Activated T-helper 1 cell treated with anti-CD3 and anti-CD28 coated beads, Interleukin-2, amount 50 U/mL, for 16 hours (primary cell): Measurements from ENCODE around the gene TUBB2B.
"Not testable (repeated sequence)": the region's sequence is repeated elsewhere in the genome, so short reads cannot be mapped to it uniquely, and the experiment has no call there.

Experiments
- DNase-seq, 2 donors: peaks; one replicate each; pipeline ENCODE4 v3.0.0-alpha.2; 2020; ENCODE audit warnings: low read depth in 1 of 2, low spot score in 1 of 2

Gene TUBB2B

DNA sequence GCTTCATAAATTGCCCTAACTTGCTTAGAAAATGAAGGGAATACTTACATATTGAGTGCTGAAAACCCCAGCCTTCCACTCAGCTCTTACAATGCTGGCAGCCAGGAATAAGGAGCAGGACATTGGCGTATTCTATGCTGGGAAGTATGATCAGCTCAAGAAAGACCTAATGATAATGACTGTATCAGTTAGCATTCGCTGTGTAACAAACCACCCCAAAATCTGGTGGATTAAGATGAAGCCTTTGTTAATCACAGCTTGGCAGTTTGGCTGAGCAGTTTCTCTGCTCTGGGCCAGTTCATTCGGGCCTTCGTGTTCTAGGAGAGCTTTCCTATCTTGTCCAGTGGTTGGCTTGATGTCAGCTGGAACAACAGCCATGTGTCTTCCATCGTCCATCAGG lies 36.7 kb downstream of the TUBB2B start:
- no peak for DNase-seq

DNA sequence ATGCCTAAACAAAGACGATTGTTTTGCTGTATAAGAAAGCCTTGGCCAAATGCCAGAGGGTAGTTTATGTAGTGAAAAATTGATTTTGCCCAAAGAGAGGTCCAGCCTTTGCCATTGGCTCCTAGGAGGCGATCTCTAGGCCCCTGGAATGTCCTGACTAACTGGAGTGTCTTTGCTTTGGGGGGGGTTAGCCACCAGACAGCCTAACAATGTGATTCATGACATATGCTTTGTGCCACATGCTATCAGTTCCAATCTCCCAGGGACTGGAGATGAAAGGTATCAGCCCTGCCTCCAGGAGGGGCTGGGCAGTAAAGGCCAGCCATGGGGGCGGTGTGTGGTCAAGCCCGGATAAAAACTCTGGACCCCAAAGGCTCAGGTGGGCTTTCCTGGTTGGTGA lies 37.4 kb downstream of the TUBB2B start:
- no peak for DNase-seq

DNA sequence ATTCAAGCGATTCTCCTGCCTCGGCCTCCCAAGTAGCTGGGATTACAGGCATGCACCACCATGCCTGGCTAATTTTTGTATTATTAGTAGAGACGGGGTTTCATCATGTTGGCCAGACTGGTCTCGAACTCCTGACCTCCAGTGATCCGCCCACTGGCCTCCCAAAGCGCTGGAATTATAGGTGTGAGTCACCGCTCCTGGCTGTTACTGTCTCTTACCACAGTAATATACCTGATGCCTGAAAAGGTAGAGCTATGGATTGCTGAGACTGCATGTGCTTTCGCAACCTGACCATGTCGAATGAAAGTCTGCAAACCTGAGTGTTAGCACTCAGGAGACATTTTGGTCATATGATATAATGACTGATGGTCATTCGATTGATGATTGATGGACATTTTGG lies 38.3 kb downstream of the TUBB2B start:
- DNase-seq: not testable (repeated sequence)

DNA sequence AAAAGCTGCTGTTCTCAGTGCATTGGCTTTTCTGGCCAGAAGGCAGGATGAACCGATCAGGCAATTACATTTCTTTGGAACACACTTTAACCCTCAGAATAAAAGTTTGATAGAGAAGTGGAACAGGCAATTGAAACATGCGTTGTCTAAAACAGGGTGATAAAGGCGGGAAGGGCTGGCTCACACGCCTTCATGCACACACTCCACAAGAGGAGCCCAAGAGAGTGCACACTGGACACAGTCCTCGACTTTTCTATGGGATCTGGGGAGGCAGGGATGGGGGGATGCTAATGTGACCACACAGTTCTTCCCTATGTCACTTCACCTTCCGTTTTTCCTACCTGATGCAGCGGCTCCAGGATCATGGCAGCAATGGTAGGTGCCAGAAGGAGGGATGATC lies 39.2 kb downstream of the TUBB2B start:
- DNase-seq: no peak

DNA sequence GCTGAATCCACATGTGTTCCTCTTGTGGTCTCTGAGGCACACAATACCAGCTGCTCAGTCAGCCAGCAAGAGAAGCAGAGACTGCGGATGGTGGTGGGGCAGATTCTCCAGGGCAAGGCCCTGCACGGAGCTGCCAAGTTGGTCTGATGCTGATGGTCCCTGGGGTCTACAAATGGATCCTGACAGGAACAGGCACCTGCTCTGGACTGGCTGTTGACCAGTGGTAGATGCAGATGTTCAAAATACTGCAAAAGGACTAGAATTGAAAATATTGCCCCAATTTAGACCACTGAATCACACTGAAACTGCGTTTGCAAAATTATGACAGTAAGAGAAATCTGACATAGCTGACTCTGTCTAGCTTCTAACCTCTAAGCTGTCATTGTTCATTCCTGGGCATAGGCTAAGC lies 40.5 kb downstream of the TUBB2B start:
- no peak for DNase-seq

DNA sequence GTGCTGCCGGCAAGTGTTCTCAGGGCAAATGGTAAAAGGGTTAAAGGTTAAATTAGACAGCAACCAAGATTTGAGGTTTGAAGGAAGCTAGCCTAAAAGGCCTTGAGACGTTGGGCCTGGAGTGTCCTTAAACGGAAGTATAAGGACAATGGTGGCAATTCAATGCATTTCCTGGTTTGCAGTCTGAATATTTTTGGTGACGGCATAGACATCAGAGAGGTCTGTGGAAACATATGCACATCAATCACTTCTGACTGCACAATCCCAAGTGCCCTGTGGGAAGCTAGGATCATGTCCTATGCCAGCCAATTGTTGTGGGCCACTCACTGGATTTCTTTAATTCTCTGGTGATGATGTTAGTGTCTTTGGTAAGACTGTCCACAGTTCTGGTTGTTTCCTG lies 44.4 kb downstream of the TUBB2B start:
- no peak for DNase-seq

DNA sequence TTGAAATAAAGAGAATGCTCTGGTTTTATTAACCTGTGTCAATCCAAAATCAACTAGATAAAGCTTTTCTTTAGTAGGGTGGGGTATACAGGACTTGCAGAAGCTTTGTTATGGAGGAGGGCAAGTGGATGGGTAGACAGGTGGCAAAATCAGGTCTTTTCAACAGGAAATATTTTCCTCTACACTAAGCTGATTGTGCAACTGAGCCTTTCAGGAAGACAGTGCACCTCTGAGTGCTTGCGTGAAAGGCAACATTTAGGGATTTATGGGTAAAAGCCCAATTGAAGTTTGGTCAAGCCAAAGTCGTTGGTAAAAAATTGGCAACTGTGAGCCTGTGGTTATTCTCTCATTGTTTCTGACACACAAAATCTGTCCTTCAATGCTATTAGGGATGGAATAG lies 46.3 kb downstream of the TUBB2B start:
- no peak for DNase-seq

DNA sequence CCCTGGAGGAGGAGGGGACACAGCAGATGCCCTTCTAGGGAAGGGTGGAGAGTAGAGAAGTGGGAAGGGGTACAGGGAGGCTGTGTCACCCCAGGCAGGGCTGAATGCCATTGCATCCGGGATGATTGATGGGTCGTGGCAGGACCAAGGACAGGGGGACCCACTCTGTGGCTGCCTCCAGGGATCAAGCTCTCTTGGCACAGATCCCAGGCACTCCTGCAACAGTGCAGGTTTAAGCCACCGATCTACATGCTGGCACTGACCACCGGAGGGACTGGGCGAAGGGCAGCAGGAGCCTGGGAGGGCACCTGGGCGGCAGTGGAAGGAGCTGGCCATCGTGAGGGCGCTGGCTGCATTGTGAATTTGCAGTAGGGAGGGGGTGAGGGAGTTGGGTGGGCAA lies 47.5 kb downstream of the TUBB2B start:
- not testable (repeated sequence) for DNase-seq

DNA sequence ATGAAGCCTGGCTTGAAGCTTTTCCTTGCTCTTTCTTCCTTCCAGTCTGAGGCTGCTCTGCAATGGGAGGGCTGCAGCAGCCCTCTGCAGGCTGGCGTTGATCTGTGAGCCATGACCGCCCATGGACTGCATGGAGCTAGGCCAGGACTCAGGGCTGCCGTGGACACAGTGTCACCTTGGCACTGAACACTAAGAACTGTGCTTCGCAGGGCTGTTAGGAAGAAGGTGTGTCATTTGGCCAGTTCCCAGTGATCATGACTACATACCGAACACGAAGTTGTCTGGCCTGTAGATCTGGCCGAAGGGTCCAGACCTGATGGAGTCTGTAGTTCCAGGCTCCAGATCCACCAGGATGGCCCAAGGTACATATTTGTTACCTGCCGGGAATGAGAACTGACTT lies 48.8 kb downstream of the TUBB2B start:
- not testable (repeated sequence) for DNase-seq

DNA sequence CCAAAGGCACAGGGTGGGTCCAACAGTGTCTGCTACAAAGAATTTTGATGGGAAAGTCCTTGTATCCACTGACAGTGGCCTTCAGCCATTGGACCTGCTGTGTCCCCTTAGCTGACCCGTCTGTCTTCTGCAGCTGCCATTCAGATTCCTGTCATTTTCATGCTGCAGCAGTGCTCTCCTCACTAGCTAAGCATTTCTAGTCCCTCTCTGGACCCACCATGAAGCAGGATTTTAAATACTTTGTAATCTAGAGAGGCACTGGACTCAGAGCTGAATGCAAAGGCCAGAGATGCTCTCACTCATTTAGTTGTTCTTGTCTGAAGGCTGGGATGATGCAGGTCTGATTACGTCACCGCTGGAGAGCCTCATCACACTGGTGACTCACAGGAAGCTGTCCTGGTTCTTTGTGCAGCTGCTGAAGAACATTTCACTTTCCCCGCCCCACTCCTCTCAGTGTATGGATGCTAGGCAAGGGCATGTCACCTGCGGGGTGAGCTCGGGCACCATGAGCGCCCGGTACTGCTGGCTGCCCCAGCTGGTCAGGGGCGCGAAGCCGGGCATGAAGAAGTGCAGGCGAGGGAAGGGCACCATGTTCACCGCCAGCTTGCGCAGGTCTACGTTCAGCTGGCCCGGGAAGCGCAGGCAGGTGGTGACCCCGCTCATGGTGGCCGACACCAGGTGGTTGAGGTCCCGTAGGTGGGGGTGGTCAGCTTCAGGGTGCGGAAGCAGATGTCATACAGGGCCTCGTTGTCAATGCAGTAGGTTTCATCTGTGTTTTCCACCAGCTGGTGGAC lies 50.7 kb downstream of the TUBB2B start:
- no peak for DNase-seq

DNA sequence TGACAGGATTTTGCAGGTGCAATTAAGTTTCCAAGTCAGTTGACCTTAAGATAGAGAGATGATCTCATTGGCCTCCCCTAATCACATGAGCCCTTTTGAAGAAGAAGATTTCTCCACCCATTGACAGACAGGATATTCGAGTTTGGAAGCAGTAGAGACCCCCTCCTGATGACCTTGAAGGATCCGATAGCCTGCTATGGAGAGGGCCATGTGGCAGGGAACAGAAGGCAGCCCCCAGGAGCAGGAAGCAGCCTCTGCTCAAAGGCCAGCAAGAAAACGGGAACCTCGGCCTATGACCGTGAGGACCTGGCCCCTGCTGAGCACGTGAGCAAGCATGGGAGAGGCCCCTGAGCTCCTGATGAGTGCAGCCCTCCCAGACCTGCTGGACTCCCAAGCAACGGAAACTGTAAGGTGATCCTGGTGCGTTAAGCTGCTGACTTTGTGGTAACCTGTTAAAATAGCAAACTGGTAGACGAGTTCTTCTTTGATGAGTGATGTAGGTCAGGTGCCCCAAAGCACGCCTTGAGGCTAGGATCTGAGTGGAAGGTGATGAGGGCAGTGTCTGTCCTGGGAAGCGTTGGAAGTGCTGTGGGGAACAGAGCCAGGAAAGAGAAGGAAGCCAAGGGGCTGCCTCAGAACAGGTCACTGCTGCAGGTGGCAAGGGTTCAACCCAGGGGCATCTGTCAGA lies 51.6 kb downstream of the TUBB2B start:
- no peak for DNase-seq
